Retinal pigment epithelial cell (primary cell): ENCODE measurements around the gene GSTM2.

ENCODE experiments used
- DNase-seq: peaks from one replicate; pipeline ENCODE4 v3.0.0-alpha.2; 2010; ENCODE audit warnings: low read depth
- H3K4me3 ChIP-seq: 2 replicates; pipeline ENCODE4 v1.5.1; 2011; ENCODE audit warnings: mild to moderate bottlenecking, low read length, control low read depth, moderate library complexity
- TF ChIP-seq, protein P1 (sequence below): conservative IDR thresholded peaks from 2 replicates; pipeline ENCODE4 v1.5.1; 2011; ENCODE audit warnings: low read depth, low read length, control low read depth, inconsistent platforms

The GSTM2 gene

DNA sequence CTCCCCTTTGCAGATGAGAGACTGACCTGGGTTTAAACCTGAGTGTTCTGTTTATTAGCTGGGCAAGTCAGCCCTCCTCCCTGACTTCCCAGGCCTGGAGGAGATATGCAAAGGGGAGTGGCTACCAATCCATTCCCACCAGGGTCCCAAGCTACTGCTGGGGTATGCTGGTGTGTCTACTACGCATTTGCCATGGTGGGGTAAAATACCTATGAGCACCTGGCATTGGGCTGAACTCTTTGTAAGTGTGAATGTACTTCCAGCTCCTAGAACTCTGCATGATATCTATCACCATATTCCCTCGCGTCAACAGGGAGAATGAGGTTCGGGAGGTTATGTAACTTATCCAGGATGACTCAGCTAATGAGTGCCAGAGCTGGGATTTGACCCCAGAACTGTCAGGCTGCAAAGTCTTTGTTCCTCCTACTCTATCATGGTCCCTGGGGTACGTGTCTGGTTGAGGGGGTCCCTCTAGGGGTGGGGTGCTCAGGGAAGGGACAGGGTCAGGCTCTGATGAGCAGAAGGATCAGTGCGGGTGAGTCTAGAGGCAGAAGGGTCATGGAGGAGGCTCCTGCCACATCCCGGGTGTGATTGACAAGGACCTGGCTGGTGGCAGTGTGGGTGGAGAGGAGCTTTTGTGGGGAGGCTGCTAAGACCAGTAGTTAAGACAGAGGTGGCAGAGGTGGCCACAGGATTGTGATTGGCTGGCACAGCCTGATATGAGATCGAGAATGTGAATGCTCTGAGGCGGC lies 31.5 kb upstream of the GSTM2 start:
- TF ChIP-seq, protein P1, sequence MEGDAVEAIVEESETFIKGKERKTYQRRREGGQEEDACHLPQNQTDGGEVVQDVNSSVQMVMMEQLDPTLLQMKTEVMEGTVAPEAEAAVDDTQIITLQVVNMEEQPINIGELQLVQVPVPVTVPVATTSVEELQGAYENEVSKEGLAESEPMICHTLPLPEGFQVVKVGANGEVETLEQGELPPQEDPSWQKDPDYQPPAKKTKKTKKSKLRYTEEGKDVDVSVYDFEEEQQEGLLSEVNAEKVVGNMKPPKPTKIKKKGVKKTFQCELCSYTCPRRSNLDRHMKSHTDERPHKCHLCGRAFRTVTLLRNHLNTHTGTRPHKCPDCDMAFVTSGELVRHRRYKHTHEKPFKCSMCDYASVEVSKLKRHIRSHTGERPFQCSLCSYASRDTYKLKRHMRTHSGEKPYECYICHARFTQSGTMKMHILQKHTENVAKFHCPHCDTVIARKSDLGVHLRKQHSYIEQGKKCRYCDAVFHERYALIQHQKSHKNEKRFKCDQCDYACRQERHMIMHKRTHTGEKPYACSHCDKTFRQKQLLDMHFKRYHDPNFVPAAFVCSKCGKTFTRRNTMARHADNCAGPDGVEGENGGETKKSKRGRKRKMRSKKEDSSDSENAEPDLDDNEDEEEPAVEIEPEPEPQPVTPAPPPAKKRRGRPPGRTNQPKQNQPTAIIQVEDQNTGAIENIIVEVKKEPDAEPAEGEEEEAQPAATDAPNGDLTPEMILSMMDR: no peak
- no peak for DNase-seq
- no peak overlapping the region for H3K4me3 ChIP-seq

DNA sequence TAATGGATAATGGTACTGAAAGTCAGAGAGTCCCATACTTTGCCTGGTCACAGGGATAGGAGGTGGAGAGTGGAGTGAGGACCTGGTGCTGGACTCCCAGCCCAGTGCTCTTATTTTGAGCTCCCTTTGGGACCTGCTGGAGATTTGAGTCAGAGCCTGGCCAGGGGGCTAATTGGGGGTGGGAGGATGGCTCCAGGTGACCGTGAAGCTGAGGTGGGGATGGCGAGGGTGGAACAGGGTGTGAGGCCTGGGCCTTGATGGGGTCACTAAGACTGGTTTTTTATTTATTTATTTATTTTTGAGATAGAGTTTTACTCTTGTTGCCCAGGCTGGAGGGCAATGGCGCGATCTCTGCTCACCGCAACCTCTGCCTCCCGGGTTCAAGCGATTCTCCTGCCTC lies 30.4 kb upstream of the GSTM2 start:
- DNase-seq: no peak
- H3K4me3 ChIP-seq: no peak overlapping the region
- TF ChIP-seq, protein P1: no peak

DNA sequence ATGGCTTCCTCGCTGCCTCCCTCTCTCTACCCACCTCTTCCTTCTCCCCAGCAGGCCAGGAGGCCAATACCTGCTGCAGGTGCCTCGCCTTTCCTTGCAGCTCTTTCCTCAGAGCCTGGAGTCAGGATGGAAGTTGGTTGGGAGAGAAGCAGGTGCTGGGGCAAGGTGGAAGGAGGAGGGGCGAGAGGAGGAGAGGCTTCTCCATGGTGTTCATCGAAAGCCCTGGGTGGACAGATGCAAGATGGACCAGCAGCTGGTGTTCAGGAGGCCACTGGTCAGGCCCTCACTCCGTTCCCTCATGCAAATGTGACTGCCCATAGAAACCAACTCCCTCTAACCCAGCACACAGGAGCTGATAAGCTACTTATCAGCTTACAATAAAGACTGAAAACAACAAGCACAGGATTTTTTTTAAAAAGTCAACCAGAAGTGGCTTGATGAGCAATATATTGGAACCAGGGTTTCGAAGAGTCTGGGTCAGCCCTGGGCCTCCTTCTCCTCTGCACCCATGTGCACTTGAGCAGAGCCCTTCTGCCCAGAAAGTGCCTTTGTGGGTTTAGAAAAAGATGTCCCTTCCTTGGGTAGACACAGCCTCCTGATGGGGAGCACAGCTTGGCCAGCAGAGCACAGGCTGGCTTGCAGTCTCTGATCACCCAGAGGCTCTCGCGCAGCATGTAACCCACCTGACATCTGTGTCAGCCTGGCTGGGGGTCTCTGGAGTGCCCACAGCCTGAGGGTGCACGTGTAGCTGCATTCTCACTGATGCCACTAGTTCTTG lies 28.6 kb upstream of the GSTM2 start:
- TF ChIP-seq, protein P1: no peak
- H3K4me3 ChIP-seq: no peak overlapping the region
- DNase-seq: no peak

DNA sequence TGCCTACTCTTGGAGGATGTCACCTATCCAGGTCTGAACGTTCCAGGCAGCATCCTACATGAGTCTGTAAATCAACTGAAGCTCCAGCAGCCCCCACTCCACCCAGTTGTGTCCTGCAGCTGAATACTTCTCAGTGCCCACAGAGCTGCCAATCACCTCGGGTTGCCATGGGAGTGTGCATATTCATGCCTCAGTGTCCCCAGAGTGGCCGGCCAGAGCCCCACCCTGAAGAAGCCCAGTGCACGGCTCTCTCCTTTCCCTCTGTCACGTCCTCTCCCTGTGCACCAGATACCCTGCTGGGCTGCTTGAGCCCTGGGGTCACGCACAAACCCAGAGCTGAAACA lies 28.0 kb upstream of the GSTM2 start:
- no peak overlapping the region for H3K4me3 ChIP-seq
- TF ChIP-seq, protein P1: no peak

DNA sequence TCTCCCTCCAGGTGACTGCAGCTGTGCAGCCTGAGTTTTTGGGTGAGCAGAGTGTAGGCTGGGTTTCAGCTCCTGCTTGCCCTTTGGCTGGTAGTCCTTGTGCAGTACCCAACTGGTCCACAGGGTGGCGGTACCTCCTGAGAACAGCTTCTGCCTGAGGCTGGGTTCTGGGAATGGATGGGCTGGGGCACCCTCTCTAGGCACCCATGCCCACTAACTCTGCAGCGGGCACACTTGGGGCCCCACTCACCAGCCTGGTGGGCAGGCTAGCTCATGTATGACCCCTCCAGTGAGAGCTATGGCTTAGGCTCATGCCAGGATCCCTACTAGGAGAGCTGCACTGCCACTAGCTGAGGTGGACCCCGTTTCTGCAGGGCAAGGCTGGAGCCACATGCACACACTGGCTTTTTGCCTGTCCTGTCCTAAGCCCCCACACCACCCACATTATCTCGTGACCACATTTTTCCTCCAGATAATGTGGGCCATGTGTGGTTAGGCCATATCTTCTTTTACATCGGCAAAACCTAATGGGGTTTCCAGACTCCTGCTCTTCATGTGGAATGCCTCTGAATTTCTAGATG lies 27.5 kb upstream of the GSTM2 start:
- TF ChIP-seq, protein P1: peak; percentile 97
- H3K4me3 ChIP-seq: no peak overlapping the region
- DNase-seq: no peak

More for the DNA sequence above, 28.0 kb upstream of the GSTM2 start:
- no peak for DNase-seq

DNA sequence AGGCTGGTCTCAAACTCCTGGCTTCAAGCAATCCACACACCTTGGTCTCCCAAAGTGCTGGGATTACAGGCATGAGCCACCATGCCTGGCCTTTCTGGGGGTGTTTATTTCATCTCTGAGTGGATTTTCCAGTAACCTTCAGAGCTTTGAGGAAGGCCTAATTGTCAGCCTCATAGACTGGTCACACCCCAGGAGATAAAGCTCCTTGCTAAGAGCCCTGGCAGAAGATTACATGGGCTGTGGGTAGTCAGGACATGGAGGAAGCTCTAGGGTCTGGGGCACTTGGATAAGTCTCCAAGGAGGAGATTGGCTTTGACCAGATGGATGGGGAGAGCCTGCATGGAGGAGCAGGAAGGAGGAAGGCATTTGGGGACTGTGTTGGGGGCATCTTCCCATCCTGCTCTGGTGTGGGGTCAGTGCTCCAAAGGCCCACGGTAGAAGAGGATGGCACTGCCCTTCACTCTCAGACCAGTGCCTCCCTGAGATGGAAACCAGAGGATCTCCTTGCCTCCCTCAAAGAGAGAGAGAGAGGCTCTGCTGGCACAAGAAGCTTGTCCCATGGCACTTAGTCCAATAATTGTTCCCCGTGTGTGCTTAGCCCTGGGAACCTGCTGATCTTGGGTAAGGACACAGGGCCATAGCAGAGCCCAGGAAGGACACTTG lies 26.6 kb upstream of the GSTM2 start:
- no peak overlapping the region for H3K4me3 ChIP-seq
- DNase-seq: no peak
- TF ChIP-seq, protein P1: no peak
